ENCODE data around the gene ICAM5. TPM values are rescaled to one million over a fixed set of nuclear protein-coding genes. Genes with fewer than 3 reads are reported as not detected.

ICAM5 gene
- total RNA-seq, 4 donors from 2014 or later: 0.23 to 0.45 (median 0.37) TPM

DNA sequence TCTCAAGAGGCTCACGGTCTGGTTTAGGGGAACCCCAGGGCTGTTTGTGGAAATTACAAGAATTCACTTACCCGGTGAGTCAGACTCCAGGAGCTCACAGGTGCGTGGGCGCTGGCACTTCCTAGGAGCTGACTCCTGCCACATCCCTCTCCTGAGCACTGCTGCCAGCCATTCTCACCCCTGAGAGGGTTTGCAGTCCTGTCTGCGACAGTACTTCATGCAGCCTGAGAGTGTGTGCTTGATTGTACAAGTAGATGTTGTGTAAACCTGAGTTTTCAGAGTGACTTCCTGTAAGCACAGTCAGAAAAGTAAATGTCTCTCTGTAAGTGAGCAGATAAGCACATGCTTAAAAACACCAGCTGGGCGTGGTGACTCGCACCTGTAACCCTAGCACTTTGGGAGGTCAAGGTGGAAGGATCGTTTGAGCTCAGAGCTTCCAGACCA is 29.6 kb upstream of the ICAM5 start:
- Histone ChIP-seq H3K4me3 (no peak overlapping the region), H3K4me1 (peaks cover 0 to 8% (median 7%) of the 10 kb centered on the region in 4 donors), H3K27ac (replicated peaks in 1 of 4) (no peak overlapping the region), H3K27me3 (no peaks in the 10 kb centered on the region), H3K36me3 (peaks cover 31 to 49% (median 45%) of the 10 kb centered on the region in 4 donors), H3K9me3 (no peaks in the 10 kb centered on the region)
- DNase-seq (ENCODE audit: extremely low spot score): no peak
- 76% methylated on average over 8 of the region's 8 CpGs for WGBS
- TF ChIP-seq POLR2AphosphoS5 (IDR thresholded peaks at IDR 0.05) (no peak), EP300 (IDR thresholded peaks at IDR 0.05) (no peak), POLR2A (IDR thresholded peaks at IDR 0.05; ENCODE audit: low read depth) (no peak)
- TF ChIP-seq, protein P1, sequence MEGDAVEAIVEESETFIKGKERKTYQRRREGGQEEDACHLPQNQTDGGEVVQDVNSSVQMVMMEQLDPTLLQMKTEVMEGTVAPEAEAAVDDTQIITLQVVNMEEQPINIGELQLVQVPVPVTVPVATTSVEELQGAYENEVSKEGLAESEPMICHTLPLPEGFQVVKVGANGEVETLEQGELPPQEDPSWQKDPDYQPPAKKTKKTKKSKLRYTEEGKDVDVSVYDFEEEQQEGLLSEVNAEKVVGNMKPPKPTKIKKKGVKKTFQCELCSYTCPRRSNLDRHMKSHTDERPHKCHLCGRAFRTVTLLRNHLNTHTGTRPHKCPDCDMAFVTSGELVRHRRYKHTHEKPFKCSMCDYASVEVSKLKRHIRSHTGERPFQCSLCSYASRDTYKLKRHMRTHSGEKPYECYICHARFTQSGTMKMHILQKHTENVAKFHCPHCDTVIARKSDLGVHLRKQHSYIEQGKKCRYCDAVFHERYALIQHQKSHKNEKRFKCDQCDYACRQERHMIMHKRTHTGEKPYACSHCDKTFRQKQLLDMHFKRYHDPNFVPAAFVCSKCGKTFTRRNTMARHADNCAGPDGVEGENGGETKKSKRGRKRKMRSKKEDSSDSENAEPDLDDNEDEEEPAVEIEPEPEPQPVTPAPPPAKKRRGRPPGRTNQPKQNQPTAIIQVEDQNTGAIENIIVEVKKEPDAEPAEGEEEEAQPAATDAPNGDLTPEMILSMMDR (IDR thresholded peaks at IDR 0.05): no peak
- intact Hi-C loops (cut with DNase I): no loop called here

DNA sequence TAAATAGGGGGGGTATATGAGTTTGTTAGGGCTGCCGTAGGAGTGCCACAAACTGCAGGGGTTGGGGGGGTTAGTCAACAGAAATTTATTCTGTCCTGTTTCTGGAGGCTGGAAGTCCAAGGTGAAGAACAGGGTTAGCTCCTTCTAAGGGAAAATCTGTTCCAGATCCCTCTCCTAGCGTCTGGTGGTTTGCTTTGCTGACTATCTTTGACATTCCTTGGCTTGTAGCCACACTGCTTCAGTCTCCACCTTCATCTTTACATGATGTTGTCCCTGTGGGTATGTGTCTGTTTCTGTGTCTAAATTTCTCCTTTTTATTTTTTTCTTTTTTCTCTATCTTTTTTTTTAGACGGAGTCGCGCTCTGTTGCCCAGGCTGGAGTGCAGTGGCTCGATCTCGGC is 27.0 kb upstream of the ICAM5 start:
- 80% methylated on average over 7 of the region's 7 CpGs for WGBS
- Histone ChIP-seq H3K27ac (replicated peaks in 1 of 4) (no peak overlapping the region), H3K4me1 (peaks cover 6 to 16% (median 7%) of the 10 kb centered on the region in 4 donors), H3K27me3 (no peaks in the 10 kb centered on the region), H3K4me3 (no peak overlapping the region), H3K9me3 (no peaks in the 10 kb centered on the region), H3K36me3 (peaks cover 10 to 23% (median 20%) of the 10 kb centered on the region in 4 donors)
- DNase-seq (ENCODE audit: extremely low spot score): no peak
- intact Hi-C loops (cut with DNase I): no loop called here
- TF ChIP-seq POLR2A (IDR thresholded peaks at IDR 0.05; ENCODE audit: low read depth) (no peak), EP300 (IDR thresholded peaks at IDR 0.05) (no peak), POLR2AphosphoS5 (IDR thresholded peaks at IDR 0.05) (no peak)
- TF ChIP-seq, protein P1 (IDR thresholded peaks at IDR 0.05): no peak

DNA sequence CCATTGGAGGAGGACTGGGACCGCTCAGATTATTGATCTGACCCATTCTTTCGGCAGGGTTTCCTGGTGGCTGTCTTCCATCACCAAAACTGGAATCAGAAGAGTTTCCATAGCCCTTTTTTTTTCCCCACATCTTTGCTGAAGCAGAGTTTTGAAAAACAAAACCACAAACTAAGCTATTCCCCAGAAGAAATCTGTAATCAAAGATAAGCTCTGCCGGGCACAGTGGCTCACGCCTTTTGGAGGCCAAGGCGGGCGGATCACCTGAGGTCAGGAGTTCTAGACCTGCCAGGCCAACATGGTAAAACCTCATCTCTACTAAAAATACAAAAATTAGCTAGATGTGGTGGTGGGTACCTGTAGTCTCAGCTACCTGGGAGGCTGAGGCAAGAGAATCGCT is 23.0 kb upstream of the ICAM5 start:
- no peaks in the 10 kb centered on the region for H3K9me3 ChIP-seq
- TF ChIP-seq, protein P1 (IDR thresholded peaks at IDR 0.05): no peak
- TF ChIP-seq POLR2AphosphoS5 (IDR thresholded peaks at IDR 0.05): no peak
- no peak for TF ChIP-seq EP300 (IDR thresholded peaks at IDR 0.05)
- no peak for TF ChIP-seq POLR2A (IDR thresholded peaks at IDR 0.05; ENCODE audit: low read depth)
- H3K4me3 ChIP-seq: no peak overlapping the region
- H3K27me3 ChIP-seq: peaks cover 0 to 30% (median 15%) of the 10 kb centered on the region in 4 donors
- no peak for DNase-seq (ENCODE audit: extremely low spot score)
- peaks cover 32 to 47% (median 32%) of the 10 kb centered on the region in 4 donors for H3K4me1 ChIP-seq
- 89% methylated on average over 7 of the region's 7 CpGs for WGBS
- H3K27ac ChIP-seq (replicated peaks in 1 of 4): peak overlapping the region in 2 of 4 donors; percentile 20 to 75
- intact Hi-C loops (cut with DNase I): no loop called here
- H3K36me3 ChIP-seq: no peaks in the 10 kb centered on the region

DNA sequence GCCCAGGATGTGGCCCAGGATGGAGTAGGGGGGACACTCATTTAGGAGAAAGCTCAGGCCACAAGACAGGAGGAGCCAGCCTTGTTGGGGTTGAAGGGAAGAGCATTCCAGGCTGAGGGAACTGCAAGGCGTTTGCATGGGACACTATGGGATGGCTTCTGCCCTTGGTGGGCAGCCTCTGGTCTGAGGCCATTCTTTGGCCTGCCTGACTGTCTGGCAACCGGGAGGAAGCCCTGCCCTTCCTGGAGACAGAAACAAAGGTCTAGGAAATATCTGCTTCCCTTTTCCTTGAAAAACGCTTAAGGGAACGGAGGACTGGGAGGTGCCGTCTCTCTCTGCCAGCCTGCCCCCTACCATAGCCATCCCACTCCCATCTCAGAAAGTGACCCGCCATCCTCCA is 21.7 kb upstream of the ICAM5 start:
- Histone ChIP-seq H3K36me3 (no peaks in the 10 kb centered on the region), H3K27me3 (peaks cover 0 to 39% (median 15%) of the 10 kb centered on the region in 4 donors), H3K4me1 (peaks cover 32 to 52% (median 37%) of the 10 kb centered on the region in 4 donors), H3K9me3 (no peaks in the 10 kb centered on the region), H3K4me3 (no peak overlapping the region), H3K27ac (replicated peaks in 1 of 4) (peak overlapping the region in 3 of 4 donors; percentile 65 to 88 (median 75))
- no peak for DNase-seq (ENCODE audit: extremely low spot score)
- intact Hi-C loops (cut with DNase I): no loop called here
- TF ChIP-seq POLR2AphosphoS5 (IDR thresholded peaks at IDR 0.05): peak; percentile 24 to 35
- TF ChIP-seq POLR2A (IDR thresholded peaks at IDR 0.05; ENCODE audit: low read depth): no peak
- 64% methylated on average over 6 of the region's 6 CpGs for WGBS

DNA sequence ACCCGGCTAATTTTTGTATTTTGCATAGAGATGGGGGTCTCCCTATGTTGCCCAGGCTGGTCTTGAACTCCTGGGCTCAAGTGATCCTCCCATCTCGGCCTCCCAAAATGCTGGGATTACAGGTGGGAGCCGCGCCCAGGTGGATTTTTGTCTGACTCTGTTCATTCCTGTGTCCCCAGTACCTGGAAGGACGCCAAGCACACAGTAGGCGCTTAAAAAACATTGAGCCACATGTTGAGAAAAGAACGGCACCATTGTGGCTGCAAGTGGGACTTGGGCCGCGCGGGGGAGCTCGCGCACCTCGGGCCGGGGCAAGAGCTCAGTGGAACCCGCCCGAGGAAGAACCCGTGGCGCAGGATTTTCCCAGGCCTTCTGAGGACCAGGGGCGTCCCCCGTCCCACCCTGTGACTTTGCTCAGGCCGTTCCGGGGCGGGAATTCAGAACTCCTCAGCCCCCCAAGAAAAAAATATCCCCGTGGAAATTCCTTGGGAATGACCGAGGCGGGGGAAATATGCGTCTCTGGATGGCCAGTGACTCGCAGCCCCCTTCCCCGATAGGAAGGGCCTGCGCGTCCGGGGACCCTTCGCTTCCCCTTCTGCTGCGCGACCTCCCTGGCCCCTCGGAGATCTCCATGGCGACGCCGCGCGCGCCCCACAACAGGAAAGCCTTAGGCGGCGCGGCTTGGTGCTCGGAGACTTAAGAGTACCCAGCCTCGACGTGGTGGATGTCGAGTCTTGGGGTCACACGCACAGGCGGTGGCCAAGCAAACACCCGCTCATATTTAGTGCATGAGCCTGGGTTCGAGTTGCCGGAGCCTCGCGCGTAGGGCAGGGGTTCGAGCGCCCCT is 20.2 kb upstream of the ICAM5 start:
- peaks cover 0 to 39% (median 15%) of the 10 kb centered on the region in 4 donors for H3K27me3 ChIP-seq
- whole genome bisulfite sequencing: 4% methylated on average over 37 of the region's 59 CpGs
- DNase-seq (ENCODE audit: extremely low spot score): peak; percentile 94
- H3K4me3 ChIP-seq: peak overlapping the region; percentile 46 to 59 (median 50)
- intact Hi-C loops (cut with DNase I): loop anchor here (1.0 kb wide), 1 partner anchor 121 kb away; no protein-coding TSS in a partner anchor
- TF ChIP-seq EP300 (IDR thresholded peaks at IDR 0.05): no peak
- no peak for TF ChIP-seq POLR2A (IDR thresholded peaks at IDR 0.05; ENCODE audit: low read depth)
- TF ChIP-seq, protein P1 (IDR thresholded peaks at IDR 0.05): peak; percentile 93 to 98 (median 93)
- peak in 1 of 2 donors; percentile 61 for TF ChIP-seq POLR2AphosphoS5 (IDR thresholded peaks at IDR 0.05)
- H3K4me1 ChIP-seq: peaks cover 32 to 57% (median 37%) of the 10 kb centered on the region in 4 donors
- H3K27ac ChIP-seq (replicated peaks in 1 of 4): peak overlapping the region; percentile 68 to 88 (median 79)
- H3K9me3 ChIP-seq: no peaks in the 10 kb centered on the region
- H3K36me3 ChIP-seq: peaks cover 0 to 2% (median under 1%) of the 10 kb centered on the region in 4 donors
